Large intestine (tissue), 3 donors: ENCODE data around the gene ARID4B. TPM values are rescaled to one million over a fixed set of nuclear protein-coding genes. Genes with fewer than 3 reads are reported as not detected.
"Not testable (repeated sequence)": the region's sequence is repeated elsewhere in the genome, so short reads cannot be mapped to it uniquely, and the experiment has no call there.

ENCODE experiments used
- DNase-seq, 2 donors: peaks; one replicate each; pipeline versions ENCODE4 v3.0.0 to v3.0.0-alpha.2; 2013
- H3K27ac ChIP-seq: one replicate; pipeline ENCODE4 v1.5.1; 2013; ENCODE audit warnings: low read length
- H3K27me3 ChIP-seq: 2 replicates; pipeline ENCODE4 v1.6.1; 2013; ENCODE audit warnings: low read length; ENCODE audit not compliant: control insufficient read depth, insufficient read depth
- H3K36me3 ChIP-seq: 2 replicates; pipeline ENCODE4 v1.6.1; 2013; ENCODE audit warnings: low read length; ENCODE audit not compliant: control insufficient read depth, insufficient read depth
- H3K4me1 ChIP-seq: one replicate; pipeline ENCODE4 v1.6.1; 2013; ENCODE audit warnings: low read length; ENCODE audit not compliant: control insufficient read depth, insufficient read depth
- H3K4me3 ChIP-seq: one replicate; pipeline ENCODE4 v1.5.1; 2013; ENCODE audit warnings: low read length
- H3K9me3 ChIP-seq: one replicate; pipeline ENCODE4 v1.6.1; 2013; ENCODE audit warnings: mild to moderate bottlenecking, low read depth, low read length, moderate library complexity; ENCODE audit not compliant: control insufficient read depth
- WGBS: methylation state at CpG from one replicate; pipeline ENCODE4 v1.1.5; 2013; ENCODE audit warnings: low lambda C conversion rate; ENCODE audit not compliant: insufficient coverage; 5-methylcytosine and 5-hydroxymethylcytosine counted together
- polyA plus RNA-seq: library from polyadenylated mRNA; unstranded; fragments of 120-200 nt; gene quantifications from one replicate; pipeline ENCODE4 v1.2.1, GENCODE V29; 2013

The ARID4B gene
- polyA plus RNA-seq, 1 donor = 27.0 TPM

- no peak overlapping the region for H3K27ac ChIP-seq
- no peak for DNase-seq
- no peaks in the 10 kb centered on the region for H3K27me3 ChIP-seq
- H3K4me3 ChIP-seq = no peak overlapping the region
- no peaks in the 10 kb centered on the region for H3K9me3 ChIP-seq
- H3K36me3 ChIP-seq = peaks cover 45% of the 10 kb centered on the region
- no peaks in the 10 kb centered on the region for H3K4me1 ChIP-seq
- WGBS = no CpG with 5 or more reads among the region's 3 CpGs
Observed at GRCh38 chr1:235168375-235168774, 159.6 kb downstream of the ARID4B start.

GRCh38 chr1:235161685-235162327 is 166.2 kb downstream of the ARID4B start:
- WGBS = 35% methylated on average over 4 of the region's 21 CpGs
- H3K4me1 ChIP-seq = peaks cover 13% of the 10 kb centered on the region
- DNase-seq = no peak

GRCh38 chr1:235160957-235161684 is 166.9 kb downstream of the ARID4B start, which contains the start of gene RBM34:
RBM34 (minus strand) TSS chr1:235161250; CDS start chr1:235161226, 24 bp downstream.
- WGBS = no CpG with 5 or more reads among the region's 52 CpGs
- H3K27me3 ChIP-seq = no peaks in the 10 kb centered on the region

More at GRCh38 chr1:235161685-235162327, 166.2 kb downstream of the ARID4B start:
- peaks cover 14% of the 10 kb centered on the region for H3K36me3 ChIP-seq
- peak overlapping the region; percentile 71 for H3K4me3 ChIP-seq
- H3K9me3 ChIP-seq = no peaks in the 10 kb centered on the region
- no peaks in the 10 kb centered on the region for H3K27me3 ChIP-seq
- H3K27ac ChIP-seq = peak overlapping the region; percentile 86

GRCh38 chr1:235160383-235160956 is 167.5 kb downstream of the ARID4B start:
- peaks cover 17% of the 10 kb centered on the region for H3K4me1 ChIP-seq
- peak in 1 of 2 donors; percentile 16 for DNase-seq
- peaks cover 18% of the 10 kb centered on the region for H3K36me3 ChIP-seq
- peak overlapping the region; percentile 86 for H3K27ac ChIP-seq
- peak overlapping the region; percentile 71 for H3K4me3 ChIP-seq
- no peaks in the 10 kb centered on the region for H3K9me3 ChIP-seq
- H3K27me3 ChIP-seq = no peaks in the 10 kb centered on the region
- no CpG with 5 or more reads among the region's 14 CpGs for WGBS

More at GRCh38 chr1:235160957-235161684, 166.9 kb downstream of the ARID4B start, which contains the start of gene RBM34:
- H3K4me3 ChIP-seq = peak within 1 kb of the TSS; percentile 71
- peaks cover 15% of the 10 kb centered on the region for H3K36me3 ChIP-seq
- no peaks in the 10 kb centered on the region for H3K9me3 ChIP-seq
- H3K4me1 ChIP-seq = peaks cover 16% of the 10 kb centered on the region
- peak; percentile 91 to 94 for DNase-seq
- peak within 1 kb of the TSS; percentile 86 for H3K27ac ChIP-seq

GRCh38 chr1:235159930-235160329 is 168.0 kb downstream of the ARID4B start:
- peak in 1 of 2 donors; percentile 9 for DNase-seq
- Histone ChIP-seq H3K4me3 (peak overlapping the region; percentile 71), H3K36me3 (peaks cover 18% of the 10 kb centered on the region), H3K4me1 (peaks cover 17% of the 10 kb centered on the region), H3K27ac (peak overlapping the region; percentile 86)
- H3K9me3 ChIP-seq, H3K27me3 ChIP-seq: not testable (repeated sequence)
- no CpG with 5 or more reads among the region's 9 CpGs for WGBS

GRCh38 chr1:235159284-235159683 is 168.7 kb downstream of the ARID4B start:
- not testable (repeated sequence) for H3K4me3 ChIP-seq, H3K27ac ChIP-seq, H3K27me3 ChIP-seq, DNase-seq, H3K9me3 ChIP-seq
- no CpG with 5 or more reads among the region's 9 CpGs for WGBS
- peaks cover 21% of the 10 kb centered on the region for H3K36me3 ChIP-seq
- peaks cover 17% of the 10 kb centered on the region for H3K4me1 ChIP-seq

- H3K27ac ChIP-seq = no peak overlapping the region
- H3K9me3 ChIP-seq = no peaks in the 10 kb centered on the region
- no peak for DNase-seq
- H3K4me3 ChIP-seq = no peak overlapping the region
- peaks cover 23% of the 10 kb centered on the region for H3K36me3 ChIP-seq
- no CpG with 5 or more reads among the region's 6 CpGs for WGBS
- peaks cover 17% of the 10 kb centered on the region for H3K4me1 ChIP-seq
- no peaks in the 10 kb centered on the region for H3K27me3 ChIP-seq
Observed at GRCh38 chr1:235158680-235159079, 169.3 kb downstream of the ARID4B start.

GRCh38 chr1:235157150-235157549 is 170.8 kb downstream of the ARID4B start:
- H3K36me3 ChIP-seq = peaks cover 35% of the 10 kb centered on the region
- no CpG with 5 or more reads among the region's 4 CpGs for WGBS
- DNase-seq = no peak
- peaks cover 17% of the 10 kb centered on the region for H3K4me1 ChIP-seq
- no peaks in the 10 kb centered on the region for H3K27me3 ChIP-seq
- H3K27ac ChIP-seq = peak overlapping the region; percentile 53
- no peaks in the 10 kb centered on the region for H3K9me3 ChIP-seq
- H3K4me3 ChIP-seq = no peak overlapping the region

GRCh38 chr1:235156740-235157139 is 171.2 kb downstream of the ARID4B start:
- Histone ChIP-seq H3K4me3 (no peak overlapping the region), H3K27ac (peak overlapping the region; percentile 53), H3K9me3 (no peaks in the 10 kb centered on the region), H3K4me1 (peaks cover 17% of the 10 kb centered on the region), H3K27me3 (no peaks in the 10 kb centered on the region), H3K36me3 (peaks cover 36% of the 10 kb centered on the region)
- DNase-seq = peak; percentile 65 to 87
- WGBS = 50% methylated on average over 1 of the region's 4 CpGs

GRCh38 chr1:235156265-235156664 is 171.7 kb downstream of the ARID4B start:
- whole genome bisulfite sequencing = 88% methylated on average over 1 of the region's 3 CpGs
- H3K9me3 ChIP-seq = no peaks in the 10 kb centered on the region
- no peaks in the 10 kb centered on the region for H3K27me3 ChIP-seq
- H3K4me1 ChIP-seq = peaks cover 17% of the 10 kb centered on the region
- peak overlapping the region; percentile 11 for H3K27ac ChIP-seq
- no peak for DNase-seq
- H3K4me3 ChIP-seq = no peak overlapping the region
- H3K36me3 ChIP-seq = peaks cover 40% of the 10 kb centered on the region
